Stomach (tissue), 4 donors: ENCODE measurements around the gene RPTOR.

Experiments
- EP300 ChIP-seq: sonication (generic); formaldehyde crosslinking; IDR thresholded peaks from one replicate; pipeline ENCODE4 v1.6.1; 2017; ENCODE audit warnings: antibody characterized with exemption
- POLR2A ChIP-seq, 4 donors: fragments of 450-650 bp; IDR thresholded peaks; one replicate each; pipeline ENCODE4 v1.6.1; 2016; ENCODE audit warnings: antibody characterized with exemption in 4 of 4, control low read depth in 2 of 4, mild to moderate bottlenecking in 1 of 4, moderate library complexity in 1 of 4
- POLR2AphosphoS5 ChIP-seq, 3 donors: sonication (generic); formaldehyde crosslinking; IDR thresholded peaks; one replicate each; pipeline ENCODE4 v1.6.1; 2016; ENCODE audit warnings: antibody characterized with exemption in 3 of 3
- TF ChIP-seq, protein P1 (sequence below), 7 experiments: fragments of 450-650 bp in 4 of 7; fragments of 200-600 bp in 3 of 7; sonication (generic) in 3 of 7; IDR thresholded peaks; one replicate each; pipeline ENCODE4 v1.5.1; 2016 to 2019; ENCODE audit warnings: antibody characterized with exemption in 7 of 7, control low read depth in 2 of 7, mild to moderate bottlenecking in 1 of 7

DNA sequence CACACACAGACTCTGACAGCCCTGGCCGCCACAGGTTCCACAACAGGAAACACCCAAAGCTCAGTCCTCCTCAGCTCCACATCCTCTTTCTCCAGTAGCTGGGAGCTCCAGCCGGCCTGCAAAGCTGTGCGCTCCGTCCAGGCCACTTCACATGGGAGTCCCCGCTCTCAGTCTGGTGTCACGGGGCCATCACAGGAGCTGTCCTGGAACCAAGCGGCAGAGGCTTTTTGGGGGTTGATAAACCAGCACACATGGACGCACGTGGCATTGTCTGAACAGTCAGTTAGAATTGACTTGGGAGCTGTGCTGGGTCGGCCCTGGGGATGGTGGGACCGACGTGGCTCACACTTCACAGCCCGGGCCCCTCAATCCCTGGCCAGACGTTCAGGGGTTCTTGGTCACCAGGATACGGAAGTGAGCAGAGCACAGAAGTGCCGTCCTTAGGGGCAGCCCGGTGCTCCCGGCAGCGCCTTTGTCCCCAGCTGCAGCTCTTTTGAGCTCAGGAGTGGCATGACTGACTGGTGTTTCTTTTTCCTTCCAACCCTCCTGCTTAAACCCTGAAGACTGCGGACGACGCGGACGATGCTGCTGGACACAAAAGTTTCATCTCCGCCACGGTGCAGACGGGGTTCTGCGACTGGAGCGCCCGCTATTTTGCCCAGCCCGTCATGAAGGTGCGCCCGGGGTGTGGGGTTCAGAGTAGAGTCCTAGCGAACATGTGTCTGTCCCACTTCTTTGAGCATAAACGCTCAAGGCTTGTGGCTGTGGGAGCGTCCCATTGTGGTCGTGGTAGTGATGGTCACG lies 380.4 kb downstream of the RPTOR start:
- TF ChIP-seq, protein P1, sequence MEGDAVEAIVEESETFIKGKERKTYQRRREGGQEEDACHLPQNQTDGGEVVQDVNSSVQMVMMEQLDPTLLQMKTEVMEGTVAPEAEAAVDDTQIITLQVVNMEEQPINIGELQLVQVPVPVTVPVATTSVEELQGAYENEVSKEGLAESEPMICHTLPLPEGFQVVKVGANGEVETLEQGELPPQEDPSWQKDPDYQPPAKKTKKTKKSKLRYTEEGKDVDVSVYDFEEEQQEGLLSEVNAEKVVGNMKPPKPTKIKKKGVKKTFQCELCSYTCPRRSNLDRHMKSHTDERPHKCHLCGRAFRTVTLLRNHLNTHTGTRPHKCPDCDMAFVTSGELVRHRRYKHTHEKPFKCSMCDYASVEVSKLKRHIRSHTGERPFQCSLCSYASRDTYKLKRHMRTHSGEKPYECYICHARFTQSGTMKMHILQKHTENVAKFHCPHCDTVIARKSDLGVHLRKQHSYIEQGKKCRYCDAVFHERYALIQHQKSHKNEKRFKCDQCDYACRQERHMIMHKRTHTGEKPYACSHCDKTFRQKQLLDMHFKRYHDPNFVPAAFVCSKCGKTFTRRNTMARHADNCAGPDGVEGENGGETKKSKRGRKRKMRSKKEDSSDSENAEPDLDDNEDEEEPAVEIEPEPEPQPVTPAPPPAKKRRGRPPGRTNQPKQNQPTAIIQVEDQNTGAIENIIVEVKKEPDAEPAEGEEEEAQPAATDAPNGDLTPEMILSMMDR (IDR thresholded peaks at IDR 0.05) = no peak
- TF ChIP-seq EP300 (no peak), POLR2A (IDR thresholded peaks at IDR 0.05) (no peak), POLR2AphosphoS5 (IDR thresholded peaks at IDR 0.05) (no peak)
